Posterior cingulate gyrus (tissue), 11 donors: Measurements from ENCODE around the gene CTNNA3.

Source experiments
- DNase-seq, 10 donors: peaks; one replicate each; pipeline versions ENCODE4 v3.0.0 to v3.0.0-alpha.2; 2020 to 2021; ENCODE audit warnings: mixed read lengths in 3 of 10
- intact Hi-C: fragments of 100-400 bp; cut with DNase I; formaldehyde crosslinking; loops from one replicate; pipeline ENCODE4 v1.15.1; 2023

Gene CTNNA3

GRCh38 chr10:66981361-66982052 is 714.5 kb downstream of the CTNNA3 start:
- no peak for DNase-seq
- intact Hi-C loops: no loop called here

GRCh38 chr10:66980246-66980815 is 715.7 kb downstream of the CTNNA3 start:
- intact Hi-C loops: no loop called here
- no peak for DNase-seq

- DNase-seq: no peak
- intact Hi-C loops: no loop called here
Measured at GRCh38 chr10:66964946-66965345, 731.0 kb downstream of the CTNNA3 start.

GRCh38 chr10:66958466-66958865 is 737.5 kb downstream of the CTNNA3 start:
- no peak for DNase-seq
- intact Hi-C loops: no loop called here

- intact Hi-C loops: no loop called here
- no peak for DNase-seq
Measured at GRCh38 chr10:66951896-66952295, 744.1 kb downstream of the CTNNA3 start.

- intact Hi-C loops: no loop called here
- no peak for DNase-seq
Measured at GRCh38 chr10:66943590-66943989, 752.4 kb downstream of the CTNNA3 start.

DNA sequence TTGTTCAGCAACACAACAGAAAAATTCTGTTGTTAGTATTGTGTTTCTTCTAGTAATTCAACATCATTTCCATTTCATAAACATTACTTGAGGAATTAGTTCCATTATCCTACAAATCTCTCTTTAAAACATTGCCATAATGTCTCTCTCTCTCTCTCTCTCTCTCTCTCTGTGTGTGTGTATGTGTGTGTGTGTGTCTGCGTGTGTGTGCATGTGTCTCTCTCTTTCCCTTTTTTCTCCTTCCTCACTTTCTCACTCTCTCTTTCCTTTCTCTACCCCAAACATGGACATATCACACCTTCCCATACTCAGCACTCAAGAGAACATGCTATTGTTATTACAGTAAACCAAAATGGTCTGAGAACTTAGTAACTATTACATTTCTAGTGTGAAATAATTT is 753.6 kb downstream of the CTNNA3 start:
- intact Hi-C loops: no loop called here
- DNase-seq: no peak

- intact Hi-C loops: no loop called here
- DNase-seq: peak; percentile 42 to 95 (median 70)
Measured at GRCh38 chr10:66941491-66941890, 754.5 kb downstream of the CTNNA3 start.

GRCh38 chr10:66940965-66941364 is 755.0 kb downstream of the CTNNA3 start:
- DNase-seq: no peak
- intact Hi-C loops: no loop called here

DNA sequence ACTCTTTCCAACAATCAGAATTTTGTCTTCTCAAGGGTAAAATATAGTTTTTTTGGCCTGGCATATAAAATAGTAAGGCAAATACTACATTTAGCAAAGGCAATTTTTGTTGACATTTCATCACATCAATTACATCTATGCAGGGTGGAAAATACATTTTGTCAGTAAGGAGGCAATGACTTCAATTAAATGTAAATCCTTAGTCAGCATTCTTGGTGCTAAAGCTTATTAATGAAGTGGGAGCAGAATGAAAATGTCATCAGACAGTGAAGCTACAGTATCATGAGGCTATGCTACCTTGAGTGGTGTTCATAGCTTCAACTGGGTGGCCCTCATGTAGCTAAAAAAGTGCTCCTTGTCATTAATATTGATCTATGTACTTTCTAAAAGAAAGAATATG is 761.3 kb downstream of the CTNNA3 start:
- DNase-seq: no peak
- intact Hi-C loops: no loop called here

GRCh38 chr10:66931949-66932343 is 764.0 kb downstream of the CTNNA3 start:
- DNase-seq: peak in 5 of 10 donors; percentile 30 to 81 (median 52)
- intact Hi-C loops: no loop called here

DNA sequence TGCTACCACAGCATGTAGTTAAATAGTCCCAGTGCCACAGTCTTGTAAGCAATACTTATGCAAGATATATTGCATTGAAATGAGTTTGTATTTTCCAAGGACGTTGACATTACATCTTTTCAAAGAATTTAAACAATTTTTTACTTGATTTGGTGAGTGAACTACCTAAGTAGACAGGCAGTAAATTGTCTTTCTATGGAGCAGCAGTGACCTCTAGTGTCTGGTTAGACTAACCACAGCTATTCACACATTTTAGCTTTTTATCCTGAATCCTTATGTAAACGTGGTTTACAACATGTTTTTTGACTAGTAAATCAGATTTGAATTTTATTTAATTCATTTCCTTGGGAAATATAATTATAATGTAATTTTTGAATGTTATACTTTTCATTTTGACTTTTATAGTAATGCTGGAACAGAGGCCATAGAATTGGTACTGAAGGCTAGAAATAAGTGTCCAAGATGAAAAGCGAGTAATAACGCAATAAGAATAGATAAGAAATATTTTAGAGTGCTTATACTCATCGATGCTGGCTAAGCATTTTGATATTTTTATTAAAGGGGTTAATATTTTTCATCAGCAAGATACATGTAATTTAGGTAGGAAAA is 764.6 kb downstream of the CTNNA3 start:
- intact Hi-C loops: no loop called here
- no peak for DNase-seq

DNA sequence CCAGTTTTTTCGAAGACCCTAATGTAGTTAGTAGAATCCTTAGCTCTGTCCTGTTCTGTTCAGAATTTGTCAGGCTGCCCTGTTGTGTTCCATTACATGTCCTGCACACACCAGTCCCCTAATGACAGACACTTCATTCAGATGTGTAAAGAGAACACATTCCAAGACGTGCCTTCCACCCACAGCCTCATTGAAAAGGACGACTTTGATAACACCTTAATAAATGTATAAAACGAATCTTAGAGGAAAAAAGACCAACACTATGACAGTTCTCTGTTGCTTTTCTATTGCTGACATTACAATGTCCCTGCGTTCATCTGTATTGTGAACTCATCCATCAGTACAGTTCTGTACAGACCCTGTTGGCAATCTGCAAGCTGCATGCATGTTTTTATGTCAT is 766.6 kb downstream of the CTNNA3 start:
- intact Hi-C loops: loop anchor here (5.0 kb wide), 2 partner anchors 378 to 733 kb away; no protein-coding TSS in a partner anchor
- DNase-seq: no peak

GRCh38 chr10:66928776-66929175 is 767.2 kb downstream of the CTNNA3 start:
- intact Hi-C loops: loop anchor here (5.0 kb wide), 2 partner anchors 379 to 734 kb away; no protein-coding TSS in a partner anchor
- DNase-seq: no peak

DNA sequence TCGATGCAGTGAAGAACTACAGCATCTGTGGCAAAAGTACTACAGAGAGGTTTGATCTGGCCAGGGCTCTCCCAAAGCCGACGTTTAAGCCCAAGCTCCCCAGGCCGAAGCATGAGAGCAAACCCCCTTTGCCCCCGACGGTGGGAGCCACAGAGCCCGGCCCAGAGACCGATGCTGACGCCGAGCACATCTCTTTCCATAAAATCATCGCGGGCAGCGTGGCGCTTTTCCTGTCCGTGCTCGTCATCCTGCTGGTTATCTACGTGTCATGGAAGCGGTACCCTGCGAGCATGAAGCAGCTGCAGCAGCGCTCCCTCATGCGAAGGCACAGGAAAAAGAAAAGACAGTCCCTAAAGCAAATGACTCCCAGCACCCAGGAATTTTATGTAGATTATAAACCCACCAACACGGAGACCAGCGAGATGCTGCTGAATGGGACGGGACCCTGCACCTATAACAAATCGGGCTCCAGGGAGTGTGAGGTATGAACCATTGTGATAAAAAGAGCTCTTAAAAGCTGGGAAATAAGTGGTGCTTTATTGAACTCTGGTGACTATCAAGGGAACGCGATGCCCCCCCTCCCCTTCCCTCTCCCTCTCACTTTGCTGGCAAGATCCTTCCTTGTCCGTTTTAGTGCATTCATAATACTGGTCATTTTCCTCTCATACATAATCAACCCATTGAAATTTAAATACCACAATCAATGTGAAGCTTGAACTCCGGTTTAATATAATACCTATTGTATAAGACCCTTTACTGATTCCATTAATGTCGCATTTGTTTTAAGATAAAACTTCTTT is 767.8 kb downstream of the CTNNA3 start:
- peak; percentile 33 to 95 (median 65) for DNase-seq
- intact Hi-C loops: loop anchor here (5.0 kb wide), 2 partner anchors 379 to 734 kb away; no protein-coding TSS in a partner anchor

DNA sequence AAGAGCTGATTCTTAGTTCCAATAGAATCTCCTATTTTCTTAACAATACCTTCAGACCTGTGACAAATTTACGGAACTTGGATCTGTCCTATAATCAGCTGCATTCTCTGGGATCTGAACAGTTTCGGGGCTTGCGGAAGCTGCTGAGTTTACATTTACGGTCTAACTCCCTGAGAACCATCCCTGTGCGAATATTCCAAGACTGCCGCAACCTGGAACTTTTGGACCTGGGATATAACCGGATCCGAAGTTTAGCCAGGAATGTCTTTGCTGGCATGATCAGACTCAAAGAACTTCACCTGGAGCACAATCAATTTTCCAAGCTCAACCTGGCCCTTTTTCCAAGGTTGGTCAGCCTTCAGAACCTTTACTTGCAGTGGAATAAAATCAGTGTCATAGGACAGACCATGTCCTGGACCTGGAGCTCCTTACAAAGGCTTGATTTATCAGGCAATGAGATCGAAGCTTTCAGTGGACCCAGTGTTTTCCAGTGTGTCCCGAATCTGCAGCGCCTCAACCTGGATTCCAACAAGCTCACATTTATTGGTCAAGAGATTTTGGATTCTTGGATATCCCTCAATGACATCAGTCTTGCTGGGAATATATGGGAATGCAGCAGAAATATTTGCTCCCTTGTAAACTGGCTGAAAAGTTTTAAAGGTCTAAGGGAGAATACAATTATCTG is 768.6 kb downstream of the CTNNA3 start:
- intact Hi-C loops: loop anchor here (5.0 kb wide), 2 partner anchors 380 to 735 kb away; no protein-coding TSS in a partner anchor
- peak in 3 of 10 donors; percentile 20 to 86 (median 80) for DNase-seq

- intact Hi-C loops: loop anchor here (5.0 kb wide), 2 partner anchors 380 to 735 kb away; no protein-coding TSS in a partner anchor
- DNase-seq: no peak
Measured at GRCh38 chr10:66926841-66927240, 769.2 kb downstream of the CTNNA3 start.

DNA sequence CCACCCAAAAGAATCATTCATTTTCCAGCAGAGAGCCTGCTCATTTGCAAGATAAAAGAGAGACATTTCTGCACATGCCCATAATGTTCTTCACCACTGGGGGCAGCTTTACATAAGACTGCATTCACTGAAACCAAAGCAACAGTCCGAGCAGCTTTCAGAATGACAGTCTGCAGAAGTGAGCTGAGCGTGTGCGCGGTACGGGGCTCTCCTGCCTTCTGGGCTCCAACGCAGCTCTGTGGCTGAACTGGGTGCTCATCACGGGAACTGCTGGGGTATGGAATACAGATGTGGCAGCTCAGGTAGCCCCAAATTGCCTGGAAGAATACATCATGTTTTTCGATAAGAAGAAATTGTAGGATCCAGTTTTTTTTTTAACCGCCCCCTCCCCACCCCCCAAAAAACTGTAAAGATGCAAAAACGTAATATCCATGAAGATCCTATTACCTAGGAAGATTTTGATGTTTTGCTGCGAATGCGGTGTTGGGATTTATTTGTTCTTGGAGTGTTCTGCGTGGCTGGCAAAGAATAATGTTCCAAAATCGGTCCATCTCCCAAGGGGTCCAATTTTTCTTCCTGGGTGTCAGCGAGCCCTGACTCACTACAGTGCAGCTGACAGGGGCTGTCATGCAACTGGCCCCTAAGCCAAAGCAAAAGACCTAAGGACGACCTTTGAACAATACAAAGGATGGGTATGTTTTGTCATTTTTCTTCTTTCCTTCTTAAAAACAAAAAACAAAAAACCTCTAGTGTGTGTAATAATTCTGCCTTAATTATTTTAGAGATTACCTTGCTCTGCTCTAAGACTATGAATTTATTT is 769.9 kb downstream of the CTNNA3 start, which contains the start of gene LRRTM3:
TSS of gene LRRTM3 (plus strand) at position 141 of the 820 bp plus-strand sequence.
- peak; percentile 53 to 95 (median 72) for DNase-seq
- intact Hi-C loops: loop anchor here (5.0 kb wide), 2 partner anchors 381 to 736 kb away; no protein-coding TSS in a partner anchor

DNA sequence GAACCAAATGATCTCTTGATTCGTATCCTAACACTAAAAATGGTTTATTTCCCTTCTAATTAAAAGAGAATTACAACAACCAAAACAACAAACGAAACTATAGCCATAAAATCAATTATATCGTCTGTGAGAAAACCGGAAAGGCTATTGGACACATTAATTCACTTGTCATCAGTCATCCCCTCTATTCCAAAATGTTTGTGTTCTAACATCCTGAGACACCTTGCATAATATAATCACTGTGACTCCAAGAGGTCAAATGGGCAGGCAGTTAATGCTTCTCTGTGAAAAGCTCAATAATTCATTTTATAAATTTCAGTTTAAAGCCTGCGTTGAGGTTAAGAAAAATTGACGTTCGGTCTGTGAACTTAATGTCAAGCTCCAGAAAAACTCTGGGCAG is 770.6 kb downstream of the CTNNA3 start:
- DNase-seq: no peak
- intact Hi-C loops: loop anchor here (5.0 kb wide), 2 partner anchors 382 to 737 kb away; no protein-coding TSS in a partner anchor
